Astrocyte (in vitro differentiated cells and primary cell): ENCODE results near the gene PRRT4.

Experiments used
- CTCF ChIP-seq: IDR thresholded peaks from 2 replicates; pipeline ENCODE4 v1.5.1; 2011; ENCODE audit warnings: low read depth, mild to moderate bottlenecking, inconsistent platforms, low read length, moderate library complexity; ENCODE audit not compliant: insufficient read depth
- EZH2 ChIP-seq: IDR thresholded peaks from 2 replicates; pipeline ENCODE4 v1.6.1; 2012; ENCODE audit warnings: mild to moderate bottlenecking, low read length, inconsistent platforms; ENCODE audit not compliant: insufficient read depth

GRCh38 chr7:128361411-128362379, at the start of gene PRRT4:
- no peak for TF ChIP-seq CTCF
- peak; percentile 57 for TF ChIP-seq EZH2
